ENCODE data around the gene EXOG.

- TF ChIP-seq POLR2A (IDR thresholded peaks at IDR 0.05) (no peak), CTCF (IDR thresholded peaks at IDR 0.05) (no peak)
Measured at GRCh38 chr3:38475716-38476115, 20.4 kb upstream of the EXOG start.
